ENCODE measurements around the gene TMEM229A.
A peak's percentile ranks its signal among the peaks of the same experiment; 100 is the strongest.
"Not testable (repeated sequence)": the region's sequence is repeated elsewhere in the genome, so short reads cannot be mapped to it uniquely, and the experiment has no call there.

TMEM229A gene

GRCh38 chr7:124031919-124032318 is 948 bp downstream of the TMEM229A start:
- DNase-seq (ENCODE audit: low spot score), result no peak

GRCh38 chr7:124031406-124031805 is 1.5 kb downstream of the TMEM229A start:
- no peak for DNase-seq (ENCODE audit: low spot score)

GRCh38 chr7:124030964-124031363 is 1.9 kb downstream of the TMEM229A start:
- DNase-seq (ENCODE audit: low spot score), result no peak

GRCh38 chr7:124029396-124030188 is 3.3 kb downstream of the TMEM229A start:
- no peak for DNase-seq (ENCODE audit: low spot score)

- DNase-seq (ENCODE audit: low spot score), result no peak
Measured at GRCh38 chr7:124027236-124027635, 5.6 kb downstream of the TMEM229A start.

- not testable (repeated sequence) for DNase-seq (ENCODE audit: low spot score)
Measured at GRCh38 chr7:124024329-124024728, 8.5 kb downstream of the TMEM229A start.

- peak; percentile 28 for DNase-seq (ENCODE audit: low spot score)
Measured at GRCh38 chr7:124022551-124022950, 10.3 kb downstream of the TMEM229A start.

GRCh38 chr7:124020060-124020459 is 12.8 kb downstream of the TMEM229A start:
- no peak for DNase-seq (ENCODE audit: low spot score)

GRCh38 chr7:124013306-124013705 is 19.6 kb downstream of the TMEM229A start:
- no peak for DNase-seq (ENCODE audit: low spot score)

GRCh38 chr7:124012864-124013263 is 20.0 kb downstream of the TMEM229A start:
- DNase-seq (ENCODE audit: low spot score), result no peak

GRCh38 chr7:124009321-124009720 is 23.5 kb downstream of the TMEM229A start:
- no peak for DNase-seq (ENCODE audit: low spot score)

- not testable (repeated sequence) for DNase-seq (ENCODE audit: low spot score)
Measured at GRCh38 chr7:124008296-124008695, 24.6 kb downstream of the TMEM229A start.

GRCh38 chr7:123999703-124000102 is 33.2 kb downstream of the TMEM229A start:
- no peak for DNase-seq (ENCODE audit: low spot score)

- no peak for DNase-seq (ENCODE audit: low spot score)
Measured at GRCh38 chr7:123998921-123999320, 33.9 kb downstream of the TMEM229A start.

- DNase-seq (ENCODE audit: low spot score), result no peak
Measured at GRCh38 chr7:123996327-123996625, 36.6 kb downstream of the TMEM229A start.

- DNase-seq (ENCODE audit: low spot score), result no peak
Measured at GRCh38 chr7:123995617-123996326, 37.1 kb downstream of the TMEM229A start.

GRCh38 chr7:123994449-123994848 is 38.4 kb downstream of the TMEM229A start:
- no peak for DNase-seq (ENCODE audit: low spot score)

GRCh38 chr7:123993996-123994395 is 38.9 kb downstream of the TMEM229A start:
- DNase-seq (ENCODE audit: low spot score), result no peak

GRCh38 chr7:123992913-123993518 is 39.9 kb downstream of the TMEM229A start:
- DNase-seq (ENCODE audit: low spot score), result no peak

GRCh38 chr7:123987445-123987844 is 45.4 kb downstream of the TMEM229A start:
- DNase-seq (ENCODE audit: low spot score), result no peak

Measured in kidney tubule cell (primary cell).